Loucy (cell line): Measurements from ENCODE around the gene INSYN1.

Source experiments
- H2AFZ ChIP-seq: fragments of 200-600 bp; sonication (generic); 2 replicates; pipeline ENCODE4 v1.6.0; 2016; ENCODE audit warnings: antibody characterized with exemption, mild to moderate bottlenecking, low read length, moderate library complexity
- H3F3A ChIP-seq: fragments of 200-600 bp; 2 replicates; pipeline ENCODE4 v1.6.0; 2016; ENCODE audit warnings: antibody characterized with exemption, low read depth, mild to moderate bottlenecking
- H3K27me3 ChIP-seq: fragments of 200-600 bp; sonication (generic); 2 replicates; pipeline ENCODE4 v1.6.1; 2014; ENCODE audit warnings: low read length, mild to moderate bottlenecking; ENCODE audit not compliant: insufficient read depth, poor library complexity, severe bottlenecking
- H3K36me3 ChIP-seq: fragments of 200-600 bp; sonication (generic); 2 replicates; pipeline ENCODE4 v1.6.1; 2016; ENCODE audit warnings: low read length; ENCODE audit not compliant: insufficient read depth
- H3K4me1 ChIP-seq: fragments of 200-600 bp; sonication (generic); 2 replicates; pipeline ENCODE4 v1.5.1; 2014; ENCODE audit warnings: low read length, mild to moderate bottlenecking; ENCODE audit not compliant: insufficient read depth, poor library complexity, severe bottlenecking
- H3K4me2 ChIP-seq: fragments of 200-600 bp; sonication (generic); 2 replicates; pipeline ENCODE4 v1.6.0; 2014; ENCODE audit warnings: antibody characterized with exemption, low read length, low read depth, mild to moderate bottlenecking; ENCODE audit not compliant: poor library complexity, severe bottlenecking
- H3K4me3 ChIP-seq: fragments of 200-600 bp; sonication (generic); 2 replicates; pipeline ENCODE4 v1.5.1; 2014; ENCODE audit warnings: low read length, mild to moderate bottlenecking, mixed read lengths; ENCODE audit not compliant: poor library complexity, severe bottlenecking
- H3K79me2 ChIP-seq: fragments of 200-600 bp; sonication (generic); 2 replicates; pipeline ENCODE4 v1.6.1; 2014; ENCODE audit warnings: low read length; ENCODE audit not compliant: insufficient read depth
- H3K9ac ChIP-seq: fragments of 200-600 bp; sonication (generic); 2 replicates; pipeline ENCODE4 v1.6.0; 2014; ENCODE audit warnings: mild to moderate bottlenecking, low read depth, low read length, moderate library complexity; ENCODE audit not compliant: poor library complexity, severe bottlenecking
- H3K9me2 ChIP-seq: fragments of 200-600 bp; sonication (generic); replicated peaks from 2 replicates; pipeline ENCODE4 v1.6.1; 2016; ENCODE audit warnings: low read depth, low read length, mixed read lengths
- H3K9me3 ChIP-seq: fragments of 200-600 bp; sonication (generic); 2 replicates; pipeline ENCODE4 v1.6.1; 2014; ENCODE audit warnings: mild to moderate bottlenecking, antibody characterized with exemption, low read length, low read depth; ENCODE audit not compliant: insufficient read depth
- H4K20me1 ChIP-seq: fragments of 200-600 bp; sonication (generic); 2 replicates; pipeline ENCODE4 v1.6.0; 2014; ENCODE audit warnings: antibody characterized with exemption, low read length, mild to moderate bottlenecking; ENCODE audit not compliant: insufficient read depth, poor library complexity, severe bottlenecking
- EZH2phosphoT487 ChIP-seq: fragments of 200-600 bp; IDR thresholded peaks from 2 replicates; pipeline ENCODE4 v1.6.1; 2018; ENCODE audit warnings: antibody characterized with exemption, mild to moderate bottlenecking, moderate library complexity, borderline replicate concordance
- TF ChIP-seq, protein P1 (sequence below): fragments of 200-600 bp; sonication (generic); conservative IDR thresholded peaks from 2 replicates; pipeline ENCODE4 v1.5.1; 2014; ENCODE audit warnings: mild to moderate bottlenecking, antibody characterized with exemption, low read length

INSYN1 gene

DNA sequence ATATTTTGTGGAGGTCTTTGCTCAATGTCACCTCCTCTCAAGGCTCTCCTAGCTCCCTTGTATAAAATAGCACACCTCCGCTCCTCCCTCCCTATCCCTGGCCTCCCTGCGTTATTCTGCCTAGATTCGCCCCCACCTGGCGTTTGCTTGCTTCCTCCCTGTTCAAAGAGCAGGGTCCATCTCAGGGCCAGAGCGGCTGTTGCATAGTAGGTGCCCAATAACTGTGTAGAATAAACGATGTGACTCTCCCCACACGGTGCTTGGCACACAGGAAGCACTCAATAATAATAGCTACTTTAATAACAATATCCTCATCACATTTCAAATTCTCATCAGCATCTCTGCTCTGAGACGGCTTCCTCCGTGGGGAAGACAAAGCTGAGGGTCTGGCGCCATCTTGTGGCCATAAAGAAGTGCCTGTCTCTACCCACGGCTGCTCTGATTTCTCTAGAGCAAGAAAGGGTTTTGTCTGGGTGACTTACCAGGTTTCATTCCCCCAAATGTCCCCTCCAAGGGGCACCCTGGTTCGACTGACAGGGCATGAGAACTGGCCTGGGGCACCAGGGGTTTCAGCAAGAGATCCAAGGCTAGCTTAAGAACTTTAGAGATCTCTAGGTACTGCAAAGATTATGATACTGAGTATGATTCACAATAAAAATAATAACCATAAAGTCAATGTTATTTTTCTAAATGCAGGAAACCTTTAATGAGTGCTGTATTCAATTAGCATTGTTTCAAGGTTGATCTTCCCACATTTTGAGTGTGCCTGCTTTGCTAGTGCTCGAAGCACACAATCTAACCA is 52.9 kb downstream of the INSYN1 start:
- H3F3A ChIP-seq, result no peaks in the 10 kb centered on the region
- no peaks in the 10 kb centered on the region for H3K79me2 ChIP-seq
- no peaks in the 10 kb centered on the region for H4K20me1 ChIP-seq
- no peak overlapping the region for H3K4me3 ChIP-seq
- no peaks in the 10 kb centered on the region for H3K9me3 ChIP-seq
- no peak overlapping the region for H3K9ac ChIP-seq
- H3K27me3 ChIP-seq, result peaks cover 4% of the 10 kb centered on the region
- no peaks in the 10 kb centered on the region for H3K36me3 ChIP-seq
- TF ChIP-seq EZH2phosphoT487, result no peak
- TF ChIP-seq, protein P1, sequence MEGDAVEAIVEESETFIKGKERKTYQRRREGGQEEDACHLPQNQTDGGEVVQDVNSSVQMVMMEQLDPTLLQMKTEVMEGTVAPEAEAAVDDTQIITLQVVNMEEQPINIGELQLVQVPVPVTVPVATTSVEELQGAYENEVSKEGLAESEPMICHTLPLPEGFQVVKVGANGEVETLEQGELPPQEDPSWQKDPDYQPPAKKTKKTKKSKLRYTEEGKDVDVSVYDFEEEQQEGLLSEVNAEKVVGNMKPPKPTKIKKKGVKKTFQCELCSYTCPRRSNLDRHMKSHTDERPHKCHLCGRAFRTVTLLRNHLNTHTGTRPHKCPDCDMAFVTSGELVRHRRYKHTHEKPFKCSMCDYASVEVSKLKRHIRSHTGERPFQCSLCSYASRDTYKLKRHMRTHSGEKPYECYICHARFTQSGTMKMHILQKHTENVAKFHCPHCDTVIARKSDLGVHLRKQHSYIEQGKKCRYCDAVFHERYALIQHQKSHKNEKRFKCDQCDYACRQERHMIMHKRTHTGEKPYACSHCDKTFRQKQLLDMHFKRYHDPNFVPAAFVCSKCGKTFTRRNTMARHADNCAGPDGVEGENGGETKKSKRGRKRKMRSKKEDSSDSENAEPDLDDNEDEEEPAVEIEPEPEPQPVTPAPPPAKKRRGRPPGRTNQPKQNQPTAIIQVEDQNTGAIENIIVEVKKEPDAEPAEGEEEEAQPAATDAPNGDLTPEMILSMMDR, result peak; percentile 99
- no peak overlapping the region for H3K4me2 ChIP-seq
- H3K9me2 ChIP-seq, result no peaks in the 10 kb centered on the region
- H2AFZ ChIP-seq, result no peak overlapping the region
- H3K4me1 ChIP-seq, result peaks cover 16% of the 10 kb centered on the region

DNA sequence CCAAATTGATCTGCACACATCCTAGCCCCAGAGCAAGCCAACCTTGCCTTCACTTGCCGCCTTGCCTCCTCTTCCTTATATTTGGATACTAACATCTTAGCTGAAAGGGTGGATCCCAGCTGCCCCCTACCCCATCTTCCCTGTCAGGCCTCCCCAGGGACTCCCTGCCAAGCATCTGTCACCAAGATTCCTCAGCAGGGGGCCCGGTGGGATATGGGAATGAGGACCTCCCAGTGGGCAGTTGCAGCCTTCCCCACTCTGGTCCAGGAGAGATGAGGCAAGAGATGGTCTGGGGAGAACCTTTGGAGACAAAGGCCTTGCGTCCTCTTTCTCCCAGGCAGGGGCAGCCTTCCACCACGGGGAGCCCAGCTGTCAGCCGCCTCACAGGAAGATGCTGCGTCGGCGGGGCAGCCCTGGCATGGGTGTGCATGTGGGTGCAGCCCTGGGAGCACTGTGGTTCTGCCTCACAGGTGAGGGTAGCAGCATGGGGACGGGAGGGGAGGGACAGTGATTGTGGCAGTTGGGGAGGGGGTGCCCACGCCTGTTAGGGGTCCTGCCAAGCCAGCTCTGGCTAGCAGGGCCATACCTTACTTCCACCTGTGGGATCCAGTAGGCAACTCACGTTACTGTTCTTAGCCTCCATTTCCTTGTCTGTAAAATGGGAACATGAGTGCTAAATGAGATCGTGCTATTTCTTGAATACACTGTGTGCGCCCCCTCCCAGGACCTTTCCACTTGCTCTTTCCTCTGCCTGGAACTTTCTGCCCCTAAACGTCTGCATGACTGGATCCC is 53.7 kb downstream of the INSYN1 start:
- Histone ChIP-seq H3K4me3 (no peak overlapping the region), H3K79me2 (no peaks in the 10 kb centered on the region), H3K27me3 (peaks cover 4% of the 10 kb centered on the region), H3K36me3 (no peaks in the 10 kb centered on the region), H4K20me1 (no peaks in the 10 kb centered on the region), H2AFZ (no peak overlapping the region), H3K9me3 (no peaks in the 10 kb centered on the region), H3K4me1 (peaks cover 16% of the 10 kb centered on the region), H3K9me2 (no peaks in the 10 kb centered on the region), H3K4me2 (no peak overlapping the region), H3K9ac (no peak overlapping the region), H3F3A (no peaks in the 10 kb centered on the region)
- no peak for TF ChIP-seq EZH2phosphoT487

DNA sequence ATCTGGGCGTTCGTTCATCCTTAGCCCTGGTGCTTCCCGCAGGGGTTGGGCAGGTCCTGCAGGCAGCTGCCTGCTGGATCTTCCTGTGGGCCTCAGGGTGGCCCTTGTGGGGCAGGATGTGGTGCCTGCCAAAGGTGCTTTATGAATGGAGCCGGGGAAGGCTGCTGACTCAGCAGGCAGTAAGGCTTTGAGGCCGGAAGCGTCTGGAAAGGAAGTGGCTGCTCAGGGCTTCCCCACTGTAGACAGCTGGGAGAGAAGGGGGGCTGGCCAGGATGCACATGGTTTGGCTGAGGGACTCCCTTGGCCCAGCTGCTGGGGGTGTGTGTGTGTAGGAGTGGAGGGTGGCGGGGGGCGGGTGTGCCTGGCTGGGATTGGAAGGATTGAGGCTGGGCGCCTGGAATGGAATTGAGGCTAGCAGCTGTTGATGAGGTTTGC is 56.1 kb downstream of the INSYN1 start:
- Histone ChIP-seq H3K36me3 (no peaks in the 10 kb centered on the region), H3K4me1 (peaks cover 16% of the 10 kb centered on the region), H2AFZ (no peak overlapping the region), H3F3A (no peaks in the 10 kb centered on the region), H4K20me1 (no peaks in the 10 kb centered on the region), H3K4me2 (peak overlapping the region; percentile 52), H3K9me2 (no peaks in the 10 kb centered on the region), H3K27me3 (peaks cover 4% of the 10 kb centered on the region), H3K9me3 (no peaks in the 10 kb centered on the region), H3K4me3 (no peak overlapping the region), H3K9ac (no peak overlapping the region), H3K79me2 (no peaks in the 10 kb centered on the region)
- TF ChIP-seq, protein P1, result no peak
- TF ChIP-seq EZH2phosphoT487, result no peak
